SK-N-SH (cell line): Measurements from ENCODE around the gene CHMP4A. TPM values are rescaled to one million over a fixed set of nuclear protein-coding genes. Genes with fewer than 3 reads are reported as not detected.

Experiments
- CTCF ChIA-PET: fragments of 300-600, 350-600 bp; formaldehyde crosslinking; extraction: SDS; loops from one replicate; lab custom pipeline; 2021; lab: Yijun Ruan, JAX
- POLR2A ChIA-PET: fragments of 350-600 bp; sonication (Branson Sonifier 250); formaldehyde crosslinking; extraction: SDS; loops from one replicate; lab custom pipeline; 2020; ENCODE audit warnings: antibody characterized with exemption, inconsistent platforms; lab: Yijun Ruan, JAX
- DNase-seq: peaks from one replicate; pipeline ENCODE4 v3.0.0; 2012
- H2AFZ ChIP-seq: fragments of 200-600 bp; sonication (generic); 2 replicates; pipeline ENCODE4 v1.8.1; 2016; ENCODE audit warnings: antibody characterized with exemption, mild to moderate bottlenecking, low read depth
- H3F3A ChIP-seq: fragments of 200-600 bp; sonication (generic); replicated peaks from 2 replicates; pipeline ENCODE3; 2016; ENCODE audit warnings: antibody characterized with exemption, mild to moderate bottlenecking; ENCODE audit not compliant: insufficient read depth
- H3K27ac ChIP-seq, 2 experiments: fragments of 200-500 bp in 1 of 2; fragments of 200-600 bp in 1 of 2; sonication (Bioruptor generic) in 1 of 2; sonication (generic), shearing (Covaris generic) in 1 of 2; 2 replicates each; pipeline versions ENCODE4 v1.5.1 to v1.6.1; 2014 to 2016; ENCODE audit warnings: low read depth in 2 of 2, inconsistent platforms in 1 of 2, low read length in 1 of 2, mild to moderate bottlenecking in 1 of 2, mixed read lengths in 1 of 2
- H3K27me3 ChIP-seq: fragments of 200-600 bp; sonication (generic), shearing (Covaris generic); 2 replicates; pipeline ENCODE4 v1.6.1; 2016; ENCODE audit warnings: mixed run types; ENCODE audit not compliant: insufficient read depth
- H3K36me3 ChIP-seq, 2 experiments: fragments of 200-500 bp in 1 of 2; fragments of 200-600 bp in 1 of 2; sonication (Bioruptor generic) in 1 of 2; sonication (generic) in 1 of 2; replicated peaks in 1 of 2; 2 replicates each; pipeline versions ENCODE3 to v1.5.1; 2014 to 2016; ENCODE audit warnings: low read length in 1 of 2, mild to moderate bottlenecking in 1 of 2; ENCODE audit not compliant: insufficient read depth in 2 of 2, control insufficient read depth in 1 of 2
- H3K4me1 ChIP-seq, 2 experiments: fragments of 200-500 bp in 1 of 2; fragments of 200-600 bp in 1 of 2; sonication (Bioruptor generic) in 1 of 2; sonication (generic), shearing (Covaris generic) in 1 of 2; 2 replicates each; pipeline versions ENCODE4 v1.5.1 to v1.6.1; 2014 to 2016; ENCODE audit warnings: low read depth in 1 of 2, low read length in 1 of 2, mixed run types in 1 of 2; ENCODE audit not compliant: insufficient read depth in 2 of 2, control insufficient read depth in 1 of 2
- H3K4me2 ChIP-seq: fragments of 200-600 bp; sonication (generic), shearing (Covaris generic); 2 replicates; pipeline ENCODE4 v1.6.1; 2017; ENCODE audit warnings: mixed run types
- H3K4me3 ChIP-seq, 2 experiments: fragments of 200-500 bp in 1 of 2; fragments of 200-600 bp in 1 of 2; sonication (Bioruptor generic) in 1 of 2; sonication (generic), shearing (Covaris generic) in 1 of 2; 2 replicates each; pipeline versions ENCODE4 v1.5.1 to v1.8.1; 2014 to 2016; ENCODE audit warnings: low read depth in 2 of 2, inconsistent platforms in 1 of 2, low read length in 1 of 2, mild to moderate bottlenecking in 1 of 2, mixed read lengths in 1 of 2, moderate library complexity in 1 of 2
- H3K79me2 ChIP-seq: fragments of 200-600 bp; sonication (generic); 2 replicates; pipeline ENCODE4 v1.8.1; 2017; ENCODE audit warnings: mild to moderate bottlenecking; ENCODE audit not compliant: insufficient read depth
- H3K9ac ChIP-seq: fragments of 200-600 bp; sonication (generic); 2 replicates; pipeline ENCODE4 v1.6.1; 2017; ENCODE audit warnings: mixed run types
- H3K9me2 ChIP-seq: fragments of 200-600 bp; sonication (generic); 2 replicates; pipeline ENCODE4 v1.6.1; 2017; ENCODE audit warnings: mixed run types
- H3K9me3 ChIP-seq: fragments of 200-600 bp; sonication (generic); 2 replicates; pipeline ENCODE4 v1.6.1; 2017; ENCODE audit warnings: mixed run types, mild to moderate bottlenecking, moderate library complexity
- H4K20me1 ChIP-seq: fragments of 200-600 bp; sonication (generic); 2 replicates; pipeline ENCODE4 v1.6.1; 2017; ENCODE audit warnings: mild to moderate bottlenecking, mixed run types; ENCODE audit not compliant: insufficient read depth
- FOXJ3 ChIP-seq: sonication (generic); formaldehyde crosslinking; IDR thresholded peaks from 2 replicates; pipeline ENCODE4 v1.5.1; 2020; ENCODE audit warnings: mild to moderate bottlenecking, missing genetic modification reagents
- FOXM1 ChIP-seq: IDR thresholded peaks from 2 replicates; pipeline ENCODE4 v1.4.0; 2012; ENCODE audit warnings: low read depth, mild to moderate bottlenecking
- GABPA ChIP-seq: IDR thresholded peaks from 2 replicates; pipeline ENCODE4 v1.4.0; 2012; ENCODE audit warnings: low read depth, mild to moderate bottlenecking
- GATA2 ChIP-seq: sonication (generic); formaldehyde crosslinking; IDR thresholded peaks from 2 replicates; pipeline ENCODE4 v1.5.0; 2020; ENCODE audit warnings: mild to moderate bottlenecking, missing genetic modification reagents
- MEF2A ChIP-seq: IDR thresholded peaks from 2 replicates; pipeline ENCODE4 v1.4.0; 2012; ENCODE audit warnings: low read depth, borderline replicate concordance
- MXI1 ChIP-seq: IDR thresholded peaks from 2 replicates; pipeline ENCODE4 v1.6.1; 2012; ENCODE audit warnings: mild to moderate bottlenecking, low read depth, low read length, improper control_type of control experiment
- NRF1 ChIP-seq: IDR thresholded peaks from 2 replicates; pipeline ENCODE4 v1.6.1; 2012; ENCODE audit warnings: low read depth, mild to moderate bottlenecking, low read length
- POLR2AphosphoS5 ChIP-seq: IDR thresholded peaks from 2 replicates; pipeline ENCODE4 v1.6.1; 2012; ENCODE audit warnings: low read depth, low read length
- RXRA ChIP-seq: IDR thresholded peaks from 2 replicates; pipeline ENCODE4 v1.4.0; 2012; ENCODE audit warnings: low read depth, mild to moderate bottlenecking, borderline replicate concordance
- SMC3 ChIP-seq: IDR thresholded peaks from 2 replicates; pipeline ENCODE4 v1.6.1; 2012; ENCODE audit warnings: low read depth, low read length, improper control_type of control experiment
- TAF1 ChIP-seq: IDR thresholded peaks from 2 replicates; pipeline ENCODE4 v1.6.1; 2012; ENCODE audit warnings: low read depth, mild to moderate bottlenecking, low read length, moderate library complexity, borderline replicate concordance
- WGBS: methylation state at CpG from one replicate; pipeline ENCODE4 v1.1.6; 2017; ENCODE audit warnings: low lambda C conversion rate; 5-methylcytosine and 5-hydroxymethylcytosine counted together
- polyA plus RNA-seq, 3 experiments: library from polyadenylated mRNA; depleted of rRNA; stranded (reverse); fragments of >200 nt; gene quantifications; 2 replicates each; pipeline ENCODE4 v1.2.3, GENCODE V29; 2012
- TF ChIP-seq, protein P1 (sequence below): fragments of 150-350 bp; IDR thresholded peaks from 2 replicates; pipeline ENCODE4 v1.6.1; 2017; ENCODE audit warnings: antibody characterized with exemption, low read length, low read depth, borderline replicate concordance
- TF ChIP-seq, protein P2 (sequence below): IDR thresholded peaks from 2 replicates; pipeline ENCODE4; 2012

The CHMP4A gene
- polyA plus RNA-seq, 1 of the 3 experiments (the other 2 are of a cell fraction) = 92.4 TPM

- POLR2A ChIA-PET = interaction anchor here (1.4 to 1.7 kb wide), 2 partner anchors 11 to 13 kb away, joined by 4 read pairs; partner anchors contain the start of genes REC8 and TM9SF1
- DNase-seq = no peak
- peaks cover 22% of the 10 kb centered on the region for H3F3A ChIP-seq
- no peak overlapping the region for H3K27ac ChIP-seq
- no peak overlapping the region for H3K9ac ChIP-seq
- 90% methylated on average over 7 of the region's 7 CpGs for WGBS
- H4K20me1 ChIP-seq = no peaks in the 10 kb centered on the region
- CTCF ChIA-PET = interaction anchor here (0.7 to 3.8 kb wide), 4 partner anchors 12 to 76 kb away, joined by 3 to 16 read pairs (median 8); partner anchors contain the start of genes IRF9 and MDP1
- peaks cover 19% of the 10 kb centered on the region for H3K79me2 ChIP-seq
- no peaks in the 10 kb centered on the region for H3K27me3 ChIP-seq
- no peaks in the 10 kb centered on the region for H3K9me2 ChIP-seq
- no peaks in the 10 kb centered on the region for H3K9me3 ChIP-seq
- no peak overlapping the region for H2AFZ ChIP-seq
- H3K36me3 ChIP-seq = peaks cover 21 to 79% of the 10 kb centered on the region in 2 experiments
- H3K4me3 ChIP-seq = no peak overlapping the region
- H3K4me1 ChIP-seq = peaks cover 9 to 21% of the 10 kb centered on the region in 2 experiments
- no peak for TF ChIP-seq GATA2 (CRISPR knock-in tag)
- no peak for TF ChIP-seq SMC3
- TF ChIP-seq GABPA = no peak
- TF ChIP-seq MEF2A = no peak
- TF ChIP-seq FOXM1 = no peak
- no peak for TF ChIP-seq TAF1
- no peak overlapping the region for H3K4me2 ChIP-seq
These were observed 28.3 kb downstream of the CHMP4A start for GRCh38 chr14:24185026-24185425.

DNA sequence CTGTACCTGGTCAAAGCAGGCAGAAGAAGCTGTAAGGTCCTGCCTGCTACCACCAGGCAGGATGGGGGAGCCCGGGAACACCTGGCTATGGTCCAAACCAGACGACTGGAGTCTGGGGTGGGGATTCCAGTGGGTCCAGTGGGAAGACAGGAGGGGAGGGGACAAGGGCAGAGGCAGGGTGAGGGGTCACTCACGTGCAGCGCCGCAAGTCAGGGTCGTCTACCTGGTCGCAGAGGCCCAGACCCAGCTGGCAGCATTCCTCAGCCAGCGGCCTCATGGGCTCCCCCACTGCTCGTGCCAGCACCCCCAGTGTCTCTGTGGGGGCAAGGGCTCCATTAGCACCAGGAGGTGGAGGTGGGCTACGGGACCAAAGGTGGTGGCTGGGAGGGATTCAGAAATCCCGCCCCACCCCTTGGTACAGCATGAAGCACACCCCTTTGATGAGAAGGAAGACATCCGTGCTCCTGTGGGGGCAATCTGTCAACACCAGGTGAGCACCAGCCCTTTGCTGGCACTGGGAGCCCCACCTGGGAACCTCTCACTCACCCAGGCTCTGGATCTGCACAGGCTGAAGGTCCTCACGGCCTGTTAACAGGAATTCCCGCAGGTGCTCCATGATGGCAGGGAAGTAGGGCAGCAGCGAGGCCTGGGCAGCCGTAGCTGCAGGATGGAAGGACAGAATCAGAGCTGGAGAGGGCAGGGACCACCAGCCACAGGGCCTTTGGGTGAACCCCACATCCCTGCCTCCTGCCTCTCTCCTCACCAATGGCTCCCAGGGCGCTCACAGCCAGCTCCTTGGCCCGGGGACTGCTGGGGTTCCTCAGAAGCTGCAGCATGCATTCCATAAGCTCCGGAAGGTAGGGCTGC, 29.0 kb downstream of the CHMP4A start:
- Histone ChIP-seq H3K4me2 (no peak overlapping the region), H3K9ac (no peak overlapping the region), H4K20me1 (no peaks in the 10 kb centered on the region), H3K4me1 (peaks cover 9 to 18% of the 10 kb centered on the region in 2 experiments), H3K27me3 (no peaks in the 10 kb centered on the region), H2AFZ (no peak overlapping the region), H3K27ac (no peak overlapping the region), H3K4me3 (no peak overlapping the region), H3K9me2 (no peaks in the 10 kb centered on the region), H3K79me2 (peaks cover 19% of the 10 kb centered on the region), H3F3A (peaks cover 16% of the 10 kb centered on the region), H3K9me3 (no peaks in the 10 kb centered on the region), H3K36me3 (peaks cover 21 to 78% of the 10 kb centered on the region in 2 experiments)
- WGBS = 87% methylated on average over 10 of the region's 19 CpGs
- DNase-seq = no peak
- ChIA-PET CTCF (interaction anchor here (0.7 to 3.8 kb wide), 3 partner anchors 12 to 247 kb away, joined by 3 to 16 read pairs (median 4); partner anchors contain the start of gene IRF9), POLR2A (interaction anchor here (1.4 to 1.7 kb wide), 2 partner anchors 11 to 12 kb away, joined by 4 read pairs; partner anchors contain the start of genes REC8 and TM9SF1)
- TF ChIP-seq, protein P1, sequence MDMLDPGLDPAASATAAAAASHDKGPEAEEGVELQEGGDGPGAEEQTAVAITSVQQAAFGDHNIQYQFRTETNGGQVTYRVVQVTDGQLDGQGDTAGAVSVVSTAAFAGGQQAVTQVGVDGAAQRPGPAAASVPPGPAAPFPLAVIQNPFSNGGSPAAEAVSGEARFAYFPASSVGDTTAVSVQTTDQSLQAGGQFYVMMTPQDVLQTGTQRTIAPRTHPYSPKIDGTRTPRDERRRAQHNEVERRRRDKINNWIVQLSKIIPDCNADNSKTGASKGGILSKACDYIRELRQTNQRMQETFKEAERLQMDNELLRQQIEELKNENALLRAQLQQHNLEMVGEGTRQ = no peak
- TF ChIP-seq NRF1 (no peak), SMC3 (no peak), POLR2AphosphoS5 (no peak), GATA2 (CRISPR knock-in tag) (no peak), MXI1 (no peak), FOXJ3 (CRISPR knock-in tag) (no peak), RXRA (no peak)
- TF ChIP-seq, protein P2, sequence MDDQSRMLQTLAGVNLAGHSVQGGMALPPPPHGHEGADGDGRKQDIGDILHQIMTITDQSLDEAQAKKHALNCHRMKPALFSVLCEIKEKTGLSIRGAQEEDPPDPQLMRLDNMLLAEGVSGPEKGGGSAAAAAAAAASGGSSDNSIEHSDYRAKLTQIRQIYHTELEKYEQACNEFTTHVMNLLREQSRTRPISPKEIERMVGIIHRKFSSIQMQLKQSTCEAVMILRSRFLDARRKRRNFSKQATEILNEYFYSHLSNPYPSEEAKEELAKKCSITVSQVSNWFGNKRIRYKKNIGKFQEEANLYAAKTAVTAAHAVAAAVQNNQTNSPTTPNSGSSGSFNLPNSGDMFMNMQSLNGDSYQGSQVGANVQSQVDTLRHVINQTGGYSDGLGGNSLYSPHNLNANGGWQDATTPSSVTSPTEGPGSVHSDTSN = no peak
